H9 (cell line): ENCODE results near the gene OR6V1. TPM values are rescaled to one million over a fixed set of nuclear protein-coding genes. Genes with fewer than 3 reads are reported as not detected.

Source experiments
- DNase-seq: peaks from one replicate; pipeline ENCODE4 v3.0.0-alpha.2; 2017
- H2AFZ ChIP-seq: one replicate; pipeline ENCODE4 v1.6.1; 2013; ENCODE audit warnings: mild to moderate bottlenecking, low read length, control low read depth, moderate library complexity
- H2AK5ac ChIP-seq: 2 replicates; pipeline ENCODE4 v1.6.1; 2013; ENCODE audit warnings: low read length, control low read depth, mixed read lengths; ENCODE audit not compliant: insufficient read length
- H2BK120ac ChIP-seq: one replicate; pipeline ENCODE4 v1.6.1; 2013; ENCODE audit warnings: low read depth, mild to moderate bottlenecking, low read length, control low read depth, inconsistent platforms; ENCODE audit not compliant: poor library complexity, severe bottlenecking
- H2BK12ac ChIP-seq: 2 replicates; pipeline ENCODE4 v1.6.1; 2013; ENCODE audit warnings: low read length, control low read depth, mixed read lengths, low read depth; ENCODE audit not compliant: insufficient read length
- H2BK15ac ChIP-seq: 2 replicates; pipeline ENCODE4 v1.6.1; 2013; ENCODE audit warnings: low read depth, low read length, control low read depth
- H2BK20ac ChIP-seq: one replicate; pipeline ENCODE4 v1.6.1; 2013; ENCODE audit warnings: low read depth, mild to moderate bottlenecking, low read length, control low read depth, inconsistent platforms; ENCODE audit not compliant: poor library complexity, severe bottlenecking
- H2BK5ac ChIP-seq: 2 replicates; pipeline ENCODE4 v1.6.1; 2013; ENCODE audit warnings: low read length, control low read depth, mixed read lengths; ENCODE audit not compliant: insufficient read length
- H3K14ac ChIP-seq: 2 replicates; pipeline ENCODE4 v1.6.1; 2013; ENCODE audit warnings: low read length, control low read depth; ENCODE audit not compliant: insufficient read depth
- H3K18ac ChIP-seq: 2 replicates; pipeline ENCODE4 v1.6.1; 2013; ENCODE audit warnings: low read depth, mild to moderate bottlenecking, mixed read lengths, low read length, control low read depth; ENCODE audit not compliant: insufficient read length
- H3K23ac ChIP-seq: 2 replicates; pipeline ENCODE4 v1.6.1; 2013; ENCODE audit warnings: low read length, control low read depth, mixed read lengths, low read depth; ENCODE audit not compliant: insufficient read length
- H3K23me2 ChIP-seq: 2 replicates; pipeline ENCODE4 v1.6.1; 2013; ENCODE audit warnings: low read depth, mild to moderate bottlenecking, mixed read lengths, low read length, control low read depth; ENCODE audit not compliant: insufficient read length, poor library complexity, severe bottlenecking
- H3K27ac ChIP-seq: 2 replicates; pipeline ENCODE4 v1.5.1; 2013; ENCODE audit warnings: low read length, control low read depth, mixed read lengths, low read depth; ENCODE audit not compliant: insufficient read length
- H3K27me3 ChIP-seq: 2 replicates; pipeline ENCODE4 v1.6.1; 2013; ENCODE audit warnings: low read length, control low read depth, inconsistent platforms; ENCODE audit not compliant: insufficient read depth
- H3K4ac ChIP-seq: 2 replicates; pipeline ENCODE4 v1.6.1; 2013; ENCODE audit warnings: low read depth, mild to moderate bottlenecking, control low read depth, inconsistent platforms, low read length, moderate library complexity
- H3K4me1 ChIP-seq: 2 replicates; pipeline ENCODE4 v1.6.1; 2013; ENCODE audit warnings: low read length, control low read depth, inconsistent platforms; ENCODE audit not compliant: insufficient read depth
- H3K4me2 ChIP-seq: 2 replicates; pipeline ENCODE4 v1.6.1; 2013; ENCODE audit warnings: low read length, control low read depth, mixed read lengths; ENCODE audit not compliant: insufficient read length, insufficient read depth
- H3K56ac ChIP-seq: 2 replicates; pipeline ENCODE4 v1.6.1; 2013; ENCODE audit warnings: low read depth, mild to moderate bottlenecking, mixed read lengths, low read length, control low read depth; ENCODE audit not compliant: insufficient read length
- H3K79me1 ChIP-seq: 2 replicates; pipeline ENCODE4 v1.6.1; 2013; ENCODE audit warnings: low read depth, mild to moderate bottlenecking, moderate library complexity, low read length, control low read depth, inconsistent platforms; ENCODE audit not compliant: insufficient read depth, poor library complexity, severe bottlenecking
- H3K79me2 ChIP-seq: 2 replicates; pipeline ENCODE4 v1.6.1; 2013; ENCODE audit warnings: low read length, control low read depth, inconsistent platforms; ENCODE audit not compliant: insufficient read depth
- H3K9ac ChIP-seq: 2 replicates; pipeline ENCODE4 v1.6.1; 2013; ENCODE audit warnings: low read length, control low read depth, mixed read lengths; ENCODE audit not compliant: insufficient read length; ENCODE audit errors: extremely low read depth
- H3K9me3 ChIP-seq: one replicate; pipeline ENCODE4 v1.6.1; 2013; ENCODE audit warnings: low read depth, low read length, inconsistent platforms; ENCODE audit not compliant: control insufficient read depth
- H3T11ph ChIP-seq: one replicate; pipeline ENCODE4 v1.6.1; 2013; ENCODE audit warnings: mild to moderate bottlenecking, low read length, control low read depth, inconsistent platforms
- H4K20me1 ChIP-seq: one replicate; pipeline ENCODE4 v1.6.1; 2013; ENCODE audit not compliant: control insufficient read depth, insufficient read length, insufficient read depth
- H4K5ac ChIP-seq: 2 replicates; pipeline ENCODE4 v1.6.1; 2013; ENCODE audit warnings: low read depth, mild to moderate bottlenecking, mixed read lengths, low read length, control low read depth; ENCODE audit not compliant: insufficient read length
- H4K8ac ChIP-seq: replicated peaks from 2 replicates; pipeline ENCODE4 v1.6.1; 2013; ENCODE audit warnings: low read length, control low read depth, mixed read lengths, low read depth; ENCODE audit not compliant: insufficient read length
- H4K91ac ChIP-seq: 2 replicates; pipeline ENCODE4 v1.6.1; 2013; ENCODE audit warnings: low read depth, mild to moderate bottlenecking, moderate library complexity, mixed read lengths, low read length, control low read depth; ENCODE audit not compliant: insufficient read length
- H3K27ac Mint-ChIP-seq, 3 experiments: 2 replicates in 2 of 3; 3 replicates in 1 of 3; pipeline ENCODE4 v1.8.0; 2020 to 2021; ENCODE audit warnings: mixed read lengths in 3 of 3, mild to moderate bottlenecking in 1 of 3, moderate library complexity in 1 of 3
- H3K27me3 Mint-ChIP-seq: 2 replicates; pipeline ENCODE4 v1.8.0; 2021; ENCODE audit warnings: low read depth, mild to moderate bottlenecking, moderate library complexity, mixed read lengths
- H3K36me3 Mint-ChIP-seq, 3 experiments: 2 replicates in 2 of 3; 3 replicates in 1 of 3; pipeline ENCODE4 v1.8.0; 2020 to 2021; ENCODE audit warnings: low read depth in 3 of 3, mixed read lengths in 3 of 3; ENCODE audit not compliant: insufficient read depth in 1 of 3
- H3K4me1 Mint-ChIP-seq, 2 experiments: 2 replicates each; pipeline ENCODE4 v1.8.0; 2020; ENCODE audit warnings: mixed read lengths in 2 of 2
- H3K4me3 Mint-ChIP-seq, 2 experiments: 2 replicates in 1 of 2; 3 replicates in 1 of 2; pipeline ENCODE4 v1.8.0; 2020 to 2021; ENCODE audit warnings: mild to moderate bottlenecking in 2 of 2, mixed read lengths in 2 of 2, moderate library complexity in 1 of 2
- H3K9me3 Mint-ChIP-seq, 2 experiments: 2 replicates in 1 of 2; 3 replicates in 1 of 2; pipeline ENCODE4 v1.8.0; 2020; ENCODE audit warnings: mild to moderate bottlenecking in 2 of 2, mixed read lengths in 2 of 2, moderate library complexity in 1 of 2
- CTCF ChIP-seq: fragments of 200-600 bp; sonication (generic); conservative IDR thresholded peaks from 3 replicates; pipeline ENCODE4 v1.8.0; 2021; ENCODE audit warnings: antibody characterized with exemption, mild to moderate bottlenecking
- WGBS: extraction: QIAGEN DNeasy Blood & Tissue Kit; methylation state at CpG from one replicate; pipeline ENCODE4 v1.1.7; 2013; ENCODE audit warnings: missing lambda C conversion rate, low lambda C conversion rate, mixed read lengths; ENCODE audit not compliant: insufficient read length; ENCODE audit errors: extremely low coverage; 5-methylcytosine and 5-hydroxymethylcytosine counted together
- total RNA-seq: library from RNA; stranded (reverse); gene quantifications from 2 replicates; pipeline ENCODE4 v1.2.1, GENCODE V29; 2021

The OR6V1 gene
- total RNA-seq, 1 experiment from 2014 or later: not detected

GRCh38 chr7:143003393-143004051 is 48.6 kb upstream of the OR6V1 start:
- Histone ChIP-seq H2BK12ac (no peak overlapping the region), H2BK15ac (no peak overlapping the region), H3K4me2 (no peak overlapping the region), H2AK5ac (no peak overlapping the region), H2BK20ac (no peak overlapping the region), H2BK120ac (no peak overlapping the region), H3K79me2 (no peaks in the 10 kb centered on the region), H4K91ac (no peak overlapping the region), H4K8ac (no peak overlapping the region), H3K9ac (no peak overlapping the region), H3K27ac (no peak overlapping the region), H4K20me1 (no peaks in the 10 kb centered on the region), H3K23me2 (no peaks in the 10 kb centered on the region), H3K14ac (no peak overlapping the region), H3K56ac (no peak overlapping the region), H3K23ac (no peak overlapping the region), H4K5ac (no peak overlapping the region), H2BK5ac (no peak overlapping the region), H3K18ac (no peak overlapping the region), H3T11ph (no peak overlapping the region), H3K79me1 (no peaks in the 10 kb centered on the region), H3K4me1 (no peaks in the 10 kb centered on the region), H3K27me3 (no peaks in the 10 kb centered on the region), H3K9me3 (no peaks in the 10 kb centered on the region), H2AFZ (peak overlapping the region; percentile 98), H3K4ac (no peak overlapping the region)
- peak; percentile 80 for TF ChIP-seq CTCF
- WGBS: no CpG with 5 or more reads among the region's 6 CpGs
- H3K36me3 Mint-ChIP-seq: no peaks in the 10 kb centered on the region; a peak in 1 of 7 replicates
- peaks cover 2% of the 10 kb centered on the region for H3K27me3 Mint-ChIP-seq
- peaks cover 0 to 1% of the 10 kb centered on the region in 2 experiments; a peak in 2 of 5 replicates for H3K9me3 Mint-ChIP-seq
- peaks cover 0 to 10% of the 10 kb centered on the region in 2 experiments; a peak in 2 of 4 replicates for H3K4me1 Mint-ChIP-seq
- H3K27ac Mint-ChIP-seq: no peak overlapping the region
- DNase-seq: no peak
- H3K4me3 Mint-ChIP-seq: no peak overlapping the region; a peak in 1 of 5 replicates
